Breast epithelium (tissue), 3 donors: ENCODE measurements around the gene TMEM250.

ENCODE experiments used
- CTCF ChIP-seq, 3 donors: fragments of 450-650 bp; IDR thresholded peaks; one replicate each; pipeline ENCODE4 v1.5.1; 2016 to 2017; ENCODE audit warnings: antibody characterized with exemption in 3 of 3, mild to moderate bottlenecking in 3 of 3, moderate library complexity in 3 of 3
- POLR2AphosphoS5 ChIP-seq, 3 donors: sonication (generic); formaldehyde crosslinking; IDR thresholded peaks; one replicate each; pipeline ENCODE4 v1.6.1; 2017; ENCODE audit warnings: antibody characterized with exemption in 3 of 3

- TF ChIP-seq CTCF (IDR thresholded peaks at IDR 0.05): no peak
- no peak for TF ChIP-seq POLR2AphosphoS5 (IDR thresholded peaks at IDR 0.05)
Observed at GRCh38 chr9:136099542-136099941, 19.1 kb downstream of the TMEM250 start.
